Spleen (tissue), 11 donors: Measurements from ENCODE around the gene AHRR. TPM values are rescaled to one million over a fixed set of nuclear protein-coding genes. Genes with fewer than 3 reads are reported as not detected.

Source experiments
- DNase-seq: peaks from one replicate; pipeline ENCODE4 v3.0.0-alpha.2; 2020
- H3K27ac ChIP-seq, 8 donors: fragments of 200-600 bp; sonication (generic) in 7 of 8; 1 replicate in 4 of 8; 2 replicates in 4 of 8; pipeline versions ENCODE4 v1.5.0 to v1.8.0; 2016 to 2021; ENCODE audit warnings: inconsistent platforms in 4 of 8, mild to moderate bottlenecking in 4 of 8, moderate library complexity in 1 of 8
- H3K27me3 ChIP-seq, 7 donors: fragments of 200-600 bp; sonication (generic) in 6 of 7; replicated peaks in 1 of 7; 1 replicate in 4 of 7; 2 replicates in 3 of 7; pipeline versions ENCODE4 v1.5.0 to v1.8.0; 2016 to 2021; ENCODE audit warnings: inconsistent platforms in 3 of 7, mild to moderate bottlenecking in 1 of 7
- H3K36me3 ChIP-seq, 6 donors: fragments of 200-600 bp; sonication (generic) in 5 of 6; 1 replicate in 4 of 6; 2 replicates in 2 of 6; pipeline versions ENCODE4 v1.5.0 to v1.8.0; 2016 to 2021; ENCODE audit warnings: inconsistent platforms in 2 of 6
- H3K4me1 ChIP-seq, 6 donors: fragments of 200-600 bp; sonication (generic) in 5 of 6; 1 replicate in 3 of 6; 2 replicates in 3 of 6; pipeline versions ENCODE4 v1.5.0 to v1.8.0; 2016 to 2021; ENCODE audit warnings: inconsistent platforms in 3 of 6
- H3K4me3 ChIP-seq, 8 donors: fragments of 200-600 bp; sonication (generic) in 7 of 8; 1 replicate in 4 of 8; 2 replicates in 4 of 8; pipeline versions ENCODE4 v1.5.0 to v1.8.0; 2016 to 2021; ENCODE audit warnings: inconsistent platforms in 4 of 8, mild to moderate bottlenecking in 4 of 8, moderate library complexity in 2 of 8
- H3K9me3 ChIP-seq, 8 donors: fragments of 200-600 bp; sonication (generic) in 7 of 8; 1 replicate in 4 of 8; 2 replicates in 4 of 8; pipeline versions ENCODE4 v1.5.0 to v1.8.0; 2016 to 2021; ENCODE audit warnings: inconsistent platforms in 4 of 8
- CTCF ChIP-seq, 11 experiments: fragments of 200-600 bp in 7 of 11; fragments of 450-650 bp in 4 of 11; sonication (generic) in 4 of 11; IDR thresholded peaks in 8 of 11; conservative IDR thresholded peaks in 3 of 11; 1 replicate in 7 of 11; 2 replicates in 4 of 11; pipeline versions ENCODE4 v1.4.0 to v1.8.0; 2016 to 2021; ENCODE audit warnings: antibody characterized with exemption in 11 of 11, inconsistent platforms in 4 of 11, mild to moderate bottlenecking in 1 of 11
- POLR2A ChIP-seq, 3 donors: fragments of 450-650 bp; IDR thresholded peaks; one replicate each; pipeline ENCODE4 v1.5.1; 2017; ENCODE audit warnings: antibody characterized with exemption in 3 of 3, mild to moderate bottlenecking in 1 of 3
- POLR2AphosphoS5 ChIP-seq, 3 donors: sonication (generic); formaldehyde crosslinking; IDR thresholded peaks; one replicate each; pipeline ENCODE4 v1.5.1; 2017; ENCODE audit warnings: antibody characterized with exemption in 3 of 3
- WGBS, 5 donors: extraction: QIAGEN DNeasy Blood & Tissue Kit in 3 of 5; methylation state at CpG; one replicate each; pipeline versions ENCODE4 v1.1.5 to v1.1.7; 2013 to 2018; 5-methylcytosine and 5-hydroxymethylcytosine counted together
- intact Hi-C: fragments of 100-400 bp; cut with DNase I; formaldehyde crosslinking; loops from one replicate; pipeline ENCODE4 v1.15.0; 2023; ENCODE audit warnings: low total_unique reads
- polyA plus RNA-seq, 3 donors: library from polyadenylated mRNA; stranded (reverse); fragments of 200-250 nt; gene quantifications; one replicate each; pipeline ENCODE4 v1.2.1, GENCODE V29; 2013
- total RNA-seq, 7 donors: library from RNA; depleted of rRNA in 3 of 7; stranded (reverse); fragments of >200 nt in 3 of 7; fragmentation: NEBNext Ultra II Directional in 4 of 7; extraction: Animal tissue kit (Norgen Biotek cat#: 25700) in 4 of 7; gene quantifications; one replicate each; pipeline versions ENCODE4 v1.1.0 to v1.2.1, GENCODE V29; 2016 to 2021
- donor health status: healthy with polysubstance abuse.
- donor health status: DM: no; HTN: no; CAD: no; lungs with moderate emphysema.
- donor health status: DM: no; HTN: no; CAD: no.
- donor health status: Bipolar disorder and iron deficiency.
- donor health status: healthy.
- donor health status: DM: no; HTN: no; CAD: no.
- donor health status: DM: yes; HTN: yes; CAD: no.

AHRR gene
- total and polyA plus RNA-seq, 10 donors: 0.96 to 28.5 (median 13.2) TPM

GRCh38 chr5:318931-319601, 2.4 kb upstream of the AHRR start:
- Histone ChIP-seq H3K9me3 (no peaks in the 10 kb centered on the region), H3K4me3 (no peak overlapping the region), H3K4me1 (peaks cover 9 to 61% (median 37%) of the 10 kb centered on the region in 6 donors), H3K36me3 (peaks cover 0 to 35% (median 27%) of the 10 kb centered on the region in 6 donors), H3K27ac (no peak overlapping the region), H3K27me3 (peaks cover 4 to 58% (median 34%) of the 10 kb centered on the region in 7 donors)
- WGBS, 5 donors: 52 to 78% (median 62%) methylated on average over 10 to 18 of the region's 18 CpGs
- no peak for DNase-seq
- no peak for TF ChIP-seq POLR2A (IDR thresholded peaks at IDR 0.05)
- peak in 1 of 3 donors; percentile 49 for TF ChIP-seq POLR2AphosphoS5 (IDR thresholded peaks at IDR 0.05)
- intact Hi-C loops: loop anchor here (5.0 kb wide), 1 partner anchor 118 kb away; no protein-coding TSS in a partner anchor

GRCh38 chr5:320524-321229, 837 bp upstream of the AHRR start:
- Histone ChIP-seq H3K4me3 (peak overlapping the region in 7 of 8 donors; percentile 47 to 76 (median 58)), H3K27me3 (peaks cover 4 to 74% (median 34%) of the 10 kb centered on the region in 7 donors), H3K4me1 (peaks cover 9 to 70% (median 42%) of the 10 kb centered on the region in 6 donors), H3K36me3 (peaks cover 0 to 19% (median 12%) of the 10 kb centered on the region in 6 donors), H3K27ac (peak overlapping the region in 3 of 8 donors; percentile 14 to 81 (median 74)), H3K9me3 (no peaks in the 10 kb centered on the region)
- no peak for DNase-seq
- TF ChIP-seq CTCF (IDR thresholded peaks at IDR 0.05 in 8 of 11, conservative IDR thresholded peaks at IDR 0.05 in 3 of 11) (no peak), POLR2A (IDR thresholded peaks at IDR 0.05) (no peak), POLR2AphosphoS5 (IDR thresholded peaks at IDR 0.05) (peak in 1 of 3 donors; percentile 21)
- intact Hi-C loops: no loop called here
- WGBS, 5 donors: 4 to 9% (median 6%) methylated on average over 31 to 65 of the region's 65 CpGs

GRCh38 chr5:321726-322251, 275 bp downstream of the AHRR start:
- 0 to 5% (median 3%) methylated on average over 12 to 67 of the region's 67 CpGs for WGBS, 5 donors
- Histone ChIP-seq H3K36me3 (peaks cover 0 to 8% (median 1%) of the 10 kb centered on the region in 6 donors), H3K4me3 (peak overlapping the region; percentile 46 to 76 (median 56)), H3K9me3 (no peaks in the 10 kb centered on the region), H3K4me1 (peaks cover 9 to 71% (median 42%) of the 10 kb centered on the region in 6 donors), H3K27me3 (peaks cover 4 to 74% (median 34%) of the 10 kb centered on the region in 7 donors), H3K27ac (peak overlapping the region in 7 of 8 donors; percentile 48 to 81 (median 70))
- TF ChIP-seq CTCF (IDR thresholded peaks at IDR 0.05 in 8 of 11, conservative IDR thresholded peaks at IDR 0.05 in 3 of 11) (peak in 1 of 11 experiments; percentile 13), POLR2AphosphoS5 (IDR thresholded peaks at IDR 0.05) (no peak)
- no peak for DNase-seq
- intact Hi-C loops: no loop called here

- no peak for TF ChIP-seq CTCF (IDR thresholded peaks at IDR 0.05 in 8 of 11, conservative IDR thresholded peaks at IDR 0.05 in 3 of 11)
- peak in 2 of 3 donors; percentile 53 to 54 for TF ChIP-seq POLR2AphosphoS5 (IDR thresholded peaks at IDR 0.05)
- Histone ChIP-seq H3K4me1 (peaks cover 9 to 65% (median 40%) of the 10 kb centered on the region in 6 donors), H3K27me3 (peaks cover 4 to 74% (median 34%) of the 10 kb centered on the region in 7 donors), H3K36me3 (peaks cover 0 to 2% (median 0%) of the 10 kb centered on the region in 6 donors), H3K9me3 (no peaks in the 10 kb centered on the region), H3K4me3 (peak overlapping the region; percentile 46 to 76 (median 56)), H3K27ac (peak overlapping the region; percentile 36 to 81 (median 70))
- DNase-seq: no peak
- 27 to 50% (median 34%) methylated on average over 42 to 56 of the region's 56 CpGs for WGBS, 5 donors
- intact Hi-C loops: no loop called here
Measured at GRCh38 chr5:322281-322941, 897 bp downstream of the AHRR start.
